ACC112 (cell line): ENCODE data around the gene KRT79.

ENCODE experiments used
- H2AFZ ChIP-seq: fragments of 200-600 bp; sonication (generic); one replicate; pipeline ENCODE4 v1.6.0; 2017; ENCODE audit warnings: antibody characterized with exemption, low read length; ENCODE audit not compliant: unreplicated experiment
- H3K27ac ChIP-seq: fragments of 200-600 bp; sonication (generic); 2 replicates; pipeline ENCODE4 v1.5.1; 2014; ENCODE audit warnings: low read depth, mild to moderate bottlenecking, antibody characterized with exemption, low read length, moderate library complexity
- H3K27me3 ChIP-seq: fragments of 200-600 bp; sonication (generic); 2 replicates; pipeline ENCODE4 v1.6.1; 2014; ENCODE audit warnings: mild to moderate bottlenecking, antibody characterized with exemption, low read length, moderate library complexity, mixed read lengths; ENCODE audit not compliant: insufficient read depth
- H3K36me3 ChIP-seq: fragments of 200-600 bp; sonication (generic); 2 replicates; pipeline ENCODE4 v1.6.1; 2016; ENCODE audit warnings: mild to moderate bottlenecking, antibody characterized with exemption, low read length, moderate library complexity, mixed read lengths; ENCODE audit not compliant: insufficient read depth
- H3K4me1 ChIP-seq: fragments of 200-600 bp; sonication (generic); one replicate; pipeline ENCODE4 v1.6.1; 2016; ENCODE audit warnings: low read length, mixed read lengths; ENCODE audit not compliant: insufficient read depth, unreplicated experiment, control insufficient read depth
- H3K4me3 ChIP-seq: fragments of 200-600 bp; sonication (generic); 2 replicates; pipeline ENCODE4 v1.5.1; 2014; ENCODE audit warnings: mild to moderate bottlenecking, low read depth, low read length
- H3K79me2 ChIP-seq: fragments of 200-600 bp; sonication (generic); one replicate; pipeline ENCODE4 v1.6.0; 2016; ENCODE audit warnings: low read length; ENCODE audit not compliant: control insufficient read depth, unreplicated experiment, insufficient read depth

The KRT79 gene

DNA sequence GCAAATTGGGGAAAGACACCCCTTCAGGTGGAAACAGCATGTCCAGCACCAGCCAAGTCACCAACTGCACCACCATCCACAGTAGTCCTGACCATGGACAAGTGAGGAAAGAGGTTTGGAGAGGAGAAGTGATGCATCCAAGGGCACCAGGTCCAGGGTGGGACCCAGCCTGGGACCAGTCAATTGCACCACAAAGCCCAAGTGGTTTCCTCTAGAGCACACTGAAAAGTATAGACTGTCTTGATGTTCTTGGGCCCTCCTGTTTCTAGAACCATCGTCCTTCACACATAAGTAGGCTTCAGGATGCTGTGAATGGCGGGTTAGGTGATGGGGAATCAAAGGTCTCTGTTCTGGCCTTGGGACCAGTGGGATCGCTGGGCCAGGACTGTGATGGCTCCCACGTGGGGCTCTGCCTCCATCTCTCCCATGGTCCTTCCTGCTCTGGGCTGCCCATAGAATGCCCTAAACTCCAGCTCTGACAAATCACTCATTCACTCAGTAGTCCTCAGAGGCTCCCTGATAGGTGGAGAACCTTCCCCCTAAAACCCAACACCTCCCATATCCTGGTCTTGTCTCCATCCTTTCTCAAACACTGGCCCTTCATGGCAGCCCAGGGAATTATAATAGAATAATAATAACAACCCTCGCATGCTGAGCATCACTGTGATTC lies 9.2 kb downstream of the KRT79 start:
- no peak overlapping the region for H2AFZ ChIP-seq
- H3K27ac ChIP-seq: no peak overlapping the region
- no peak overlapping the region for H3K4me3 ChIP-seq
- H3K27me3 ChIP-seq: no peaks in the 10 kb centered on the region
- H3K79me2 ChIP-seq: no peaks in the 10 kb centered on the region
- no peaks in the 10 kb centered on the region for H3K36me3 ChIP-seq
- H3K4me1 ChIP-seq: peaks cover 7% of the 10 kb centered on the region

DNA sequence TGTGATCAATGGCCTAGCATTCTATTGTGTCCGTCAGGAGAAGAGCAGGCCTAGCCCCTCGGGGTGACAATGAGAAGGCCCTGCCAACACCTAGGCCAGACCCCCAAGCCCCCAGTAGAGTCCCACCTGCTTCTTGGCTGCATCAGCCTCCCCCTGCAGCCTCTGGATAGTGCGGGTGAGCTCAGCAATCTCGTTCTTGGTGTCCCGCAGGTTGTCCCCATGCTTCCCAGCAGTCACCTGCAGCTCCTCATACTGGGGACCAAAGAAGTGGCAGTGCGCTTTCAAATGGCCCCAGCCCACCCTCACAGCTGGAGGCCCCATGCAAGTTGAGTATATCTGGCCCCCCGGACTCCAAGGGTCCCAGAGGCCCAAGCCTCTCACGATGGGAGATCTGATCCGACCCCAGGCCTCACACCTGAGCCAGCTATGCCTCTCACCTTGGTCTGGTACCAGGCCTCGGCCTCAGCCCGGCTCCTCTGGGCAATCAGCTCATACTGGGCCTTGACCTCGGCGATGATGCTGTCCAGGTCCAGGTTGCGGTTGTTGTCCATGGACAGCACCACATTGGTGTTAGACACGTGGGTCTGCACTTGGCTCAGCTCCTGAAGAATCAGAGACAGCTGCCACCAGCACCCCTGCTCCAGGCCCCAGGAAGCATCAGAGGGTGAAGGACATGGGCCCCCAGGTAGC lies 10.2 kb downstream of the KRT79 start:
- Histone ChIP-seq H3K27me3 (peaks cover 9% of the 10 kb centered on the region), H3K79me2 (no peaks in the 10 kb centered on the region), H3K36me3 (no peaks in the 10 kb centered on the region), H2AFZ (no peak overlapping the region), H3K27ac (no peak overlapping the region), H3K4me3 (no peak overlapping the region), H3K4me1 (peaks cover 7% of the 10 kb centered on the region)

DNA sequence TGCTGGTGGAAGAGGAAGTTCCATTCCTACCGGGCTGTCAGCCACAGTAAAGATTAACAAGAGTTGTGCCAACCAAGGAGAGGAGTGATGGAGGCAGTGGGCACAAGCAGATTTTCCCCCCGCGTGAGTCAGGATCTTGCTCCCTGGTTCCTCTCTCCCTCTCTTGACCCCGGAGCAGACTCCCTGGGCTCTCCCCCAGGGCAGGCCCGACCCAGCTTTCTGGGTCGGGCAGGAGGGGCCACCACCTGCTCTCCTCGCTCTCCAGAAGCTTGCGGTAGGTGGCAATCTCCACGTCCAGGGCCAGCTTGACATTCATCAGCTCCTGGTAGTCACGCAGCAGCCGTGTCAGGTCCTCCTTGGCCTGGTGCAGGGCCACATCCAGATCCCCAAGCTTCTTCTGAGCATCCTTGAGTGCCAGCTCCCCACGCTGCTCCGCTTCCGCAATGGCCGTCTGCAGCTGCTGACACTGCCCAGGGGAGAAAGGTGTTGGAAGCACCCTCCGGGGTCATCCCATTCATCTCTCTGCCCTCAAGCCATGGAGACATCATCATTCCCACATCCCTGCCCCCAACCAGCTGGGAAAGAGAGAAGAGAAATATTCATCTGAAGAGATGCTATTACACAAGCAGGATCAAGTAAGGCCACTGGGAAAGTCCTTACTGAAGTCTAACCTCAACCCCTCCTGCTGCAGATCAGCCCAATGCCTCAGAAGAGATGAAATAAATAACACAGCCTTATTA lies 11.2 kb downstream of the KRT79 start:
- peaks cover 18% of the 10 kb centered on the region for H3K27me3 ChIP-seq
- no peaks in the 10 kb centered on the region for H3K79me2 ChIP-seq
- H2AFZ ChIP-seq: no peak overlapping the region
- peaks cover 7% of the 10 kb centered on the region for H3K4me1 ChIP-seq
- no peak overlapping the region for H3K27ac ChIP-seq
- H3K4me3 ChIP-seq: no peak overlapping the region
- H3K36me3 ChIP-seq: no peaks in the 10 kb centered on the region

DNA sequence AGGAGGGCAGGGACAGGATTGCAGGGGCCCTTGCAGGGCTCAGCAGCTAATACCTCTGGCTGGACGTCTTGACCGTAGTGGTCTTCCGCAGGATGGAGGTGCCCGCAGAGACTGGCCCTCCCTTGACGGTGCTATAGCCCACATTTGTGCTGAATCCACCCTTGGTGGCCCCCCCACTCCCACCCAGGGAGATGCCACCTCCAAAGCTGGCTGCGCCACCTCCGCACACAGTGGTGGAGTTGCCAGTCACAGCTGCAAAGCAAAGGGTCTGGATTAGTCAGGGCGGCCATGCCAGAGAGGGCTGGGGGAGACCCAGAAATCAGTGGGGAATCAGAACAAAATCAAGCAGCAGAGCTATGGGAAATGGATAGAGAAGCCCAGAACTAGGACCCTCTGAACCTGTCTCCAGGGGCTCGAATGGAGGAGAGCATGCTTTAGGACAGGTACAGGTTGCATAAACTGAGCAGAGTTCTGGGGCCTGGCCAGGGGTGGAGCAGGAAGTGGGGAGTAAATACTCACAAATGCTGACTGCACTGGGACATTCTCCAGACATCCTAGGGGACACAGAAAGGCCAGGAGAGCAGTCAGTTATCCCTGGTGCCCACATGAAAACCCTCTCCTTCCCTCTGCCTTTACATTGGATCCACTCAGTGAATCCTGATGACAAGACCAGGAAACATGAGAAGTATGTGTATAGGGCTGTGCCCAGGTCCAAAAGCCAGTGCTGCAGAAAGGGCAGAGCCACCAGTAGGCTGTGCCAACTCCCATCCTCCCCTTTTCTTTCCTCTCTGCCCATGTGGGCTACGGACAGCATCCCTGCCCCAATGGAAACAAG lies 12.1 kb downstream of the KRT79 start:
- peaks cover 27% of the 10 kb centered on the region for H3K27me3 ChIP-seq
- H3K4me1 ChIP-seq: peaks cover 7% of the 10 kb centered on the region
- H3K4me3 ChIP-seq: no peak overlapping the region
- H3K36me3 ChIP-seq: no peaks in the 10 kb centered on the region
- H2AFZ ChIP-seq: peak overlapping the region; percentile 13
- H3K79me2 ChIP-seq: no peaks in the 10 kb centered on the region
- no peak overlapping the region for H3K27ac ChIP-seq

DNA sequence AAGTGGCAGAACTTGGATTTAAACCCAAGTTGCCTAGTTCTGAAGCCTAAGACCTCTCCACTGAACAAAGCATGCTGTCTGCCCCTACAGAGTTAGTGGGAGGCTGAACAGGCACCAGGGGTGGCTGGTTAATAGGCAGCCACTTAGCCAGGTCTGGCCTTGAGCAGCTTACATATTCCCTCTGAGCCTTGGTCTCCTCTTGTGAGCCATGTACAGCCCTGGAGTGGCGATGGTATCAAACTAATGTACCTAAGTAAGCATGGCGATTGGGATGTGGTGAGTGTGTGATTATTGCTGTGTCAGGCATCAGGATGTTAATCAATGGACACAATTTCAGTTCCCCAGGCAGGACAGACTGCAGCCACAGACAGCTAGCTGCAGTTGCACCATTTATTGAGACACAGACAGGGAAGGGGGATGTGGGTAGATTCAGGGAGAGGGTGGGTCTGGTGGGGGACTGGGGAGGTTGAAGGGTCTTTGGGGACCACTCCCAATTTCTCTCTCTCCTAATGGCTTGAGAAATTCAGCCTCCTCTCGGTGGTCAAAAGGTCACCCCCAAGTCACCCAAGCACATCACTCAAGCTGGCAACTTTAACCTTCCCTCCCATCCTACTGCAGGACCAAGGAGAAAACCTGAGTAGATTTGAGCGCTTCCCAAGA lies 12.9 kb downstream of the KRT79 start:
- Histone ChIP-seq H2AFZ (no peak overlapping the region), H3K4me3 (no peak overlapping the region), H3K79me2 (no peaks in the 10 kb centered on the region), H3K4me1 (peaks cover 7% of the 10 kb centered on the region), H3K36me3 (no peaks in the 10 kb centered on the region), H3K27me3 (peaks cover 31% of the 10 kb centered on the region), H3K27ac (no peak overlapping the region)

DNA sequence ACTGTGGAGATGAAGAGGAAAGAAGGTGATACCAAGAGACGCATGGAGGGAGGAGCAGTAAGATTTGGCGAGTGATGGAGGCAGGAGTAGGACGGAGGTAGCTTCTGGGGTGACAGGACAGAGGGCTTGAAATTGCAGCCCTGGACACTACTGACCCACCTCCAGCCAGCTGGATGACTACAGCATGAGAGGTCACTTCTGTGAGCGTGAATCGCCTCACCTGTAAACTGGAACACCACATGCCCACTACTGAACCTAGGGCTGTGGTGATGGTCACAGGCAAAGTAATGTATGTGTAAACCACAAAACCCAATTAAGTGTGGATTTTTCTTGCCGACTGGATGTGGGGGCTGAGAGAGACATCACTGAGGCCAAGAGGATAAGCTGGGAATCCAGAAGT lies 13.6 kb downstream of the KRT79 start:
- H2AFZ ChIP-seq: no peak overlapping the region
- H3K79me2 ChIP-seq: no peaks in the 10 kb centered on the region
- no peak overlapping the region for H3K27ac ChIP-seq
- H3K36me3 ChIP-seq: no peaks in the 10 kb centered on the region
- peaks cover 7% of the 10 kb centered on the region for H3K4me1 ChIP-seq
- no peak overlapping the region for H3K4me3 ChIP-seq
- H3K27me3 ChIP-seq: peaks cover 35% of the 10 kb centered on the region

DNA sequence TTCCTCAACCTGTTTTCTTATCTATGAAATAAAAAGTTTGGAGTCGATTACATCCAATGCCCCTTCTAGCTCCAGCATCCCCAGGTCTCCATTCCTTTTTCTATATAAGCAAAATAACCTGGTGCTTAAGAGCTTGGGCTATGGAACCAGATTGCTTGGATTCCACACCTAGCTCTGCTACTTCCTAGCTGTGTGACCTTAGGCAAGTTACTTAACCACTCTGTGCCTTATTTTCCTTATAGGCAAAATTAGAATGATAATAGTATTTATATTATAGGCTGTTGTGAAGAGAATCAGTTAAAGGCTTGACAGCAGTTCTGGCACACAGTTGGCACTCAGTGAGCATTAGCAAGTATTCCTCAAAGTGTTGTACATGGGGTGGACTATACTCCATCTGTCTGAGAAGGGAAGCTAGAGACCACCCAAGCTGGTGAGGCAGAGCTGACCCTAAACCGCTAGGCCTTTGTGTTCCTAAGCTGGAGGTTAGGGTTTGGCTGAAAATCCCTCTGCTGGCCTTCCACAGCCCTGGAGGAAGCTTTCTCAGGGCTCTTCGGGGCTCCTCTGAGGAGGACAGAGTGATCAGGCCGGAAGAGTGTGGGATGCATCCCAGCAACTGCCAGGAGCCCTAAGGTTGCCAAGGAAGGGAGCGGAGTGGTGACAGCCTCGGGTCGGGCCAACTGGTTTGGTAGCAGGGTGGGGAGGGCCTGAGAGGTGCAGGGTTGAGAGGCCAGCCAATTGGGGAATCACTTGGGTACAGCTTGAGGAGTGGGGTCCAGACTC lies 14.2 kb downstream of the KRT79 start:
- Histone ChIP-seq H3K36me3 (no peaks in the 10 kb centered on the region), H3K27me3 (peaks cover 35% of the 10 kb centered on the region), H2AFZ (no peak overlapping the region), H3K79me2 (no peaks in the 10 kb centered on the region), H3K4me1 (peaks cover 7% of the 10 kb centered on the region), H3K27ac (no peak overlapping the region), H3K4me3 (no peak overlapping the region)

DNA sequence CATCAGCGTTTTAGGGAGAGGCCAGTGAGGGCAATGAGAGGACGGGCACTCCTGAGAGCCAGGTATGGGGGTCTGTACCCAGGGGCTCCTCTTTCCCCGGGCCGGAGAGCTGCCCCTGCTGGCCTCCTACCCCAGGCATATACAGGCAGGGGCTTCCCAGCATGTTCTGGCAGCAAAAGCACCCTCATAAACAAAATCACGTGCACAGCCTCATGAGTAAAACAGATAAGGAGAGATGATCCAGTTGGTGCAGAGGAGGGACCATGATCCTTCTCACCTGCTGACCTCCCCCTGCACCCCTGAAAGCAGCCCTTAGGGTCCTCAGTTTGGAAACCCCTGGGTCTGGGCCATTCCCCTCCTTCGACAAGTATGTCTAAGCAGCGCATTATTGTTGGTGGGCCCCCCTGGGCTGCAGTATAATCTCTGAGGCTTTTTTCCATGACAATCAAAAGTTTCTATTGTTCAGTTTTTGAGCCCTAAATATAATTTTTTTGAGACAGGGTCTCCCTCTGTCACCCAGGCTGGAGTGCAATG lies 15.2 kb downstream of the KRT79 start:
- Histone ChIP-seq H3K36me3 (no peaks in the 10 kb centered on the region), H3K4me1 (peaks cover 7% of the 10 kb centered on the region), H3K4me3 (no peak overlapping the region), H3K27ac (no peak overlapping the region), H2AFZ (no peak overlapping the region), H3K27me3 (peaks cover 42% of the 10 kb centered on the region), H3K79me2 (no peaks in the 10 kb centered on the region)

DNA sequence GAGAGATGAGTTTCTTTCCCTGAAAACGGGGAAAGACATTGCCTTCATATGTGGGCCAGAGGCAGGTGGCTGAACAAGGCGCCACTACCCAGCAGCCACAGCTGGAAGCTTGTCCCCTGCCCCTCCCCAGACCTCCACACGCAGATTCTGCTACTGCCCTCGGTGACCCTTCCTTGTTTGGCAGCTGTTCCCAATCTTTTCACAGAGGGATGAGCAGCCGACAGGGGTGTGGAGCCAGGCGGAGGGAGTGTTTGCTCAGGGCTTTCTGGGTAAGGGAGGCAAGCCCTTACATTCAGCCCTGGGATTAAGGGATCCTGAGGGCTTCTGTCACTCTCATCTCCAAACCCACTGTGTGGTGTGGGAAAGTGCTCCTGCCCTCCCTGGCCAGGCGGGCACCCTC lies 15.7 kb downstream of the KRT79 start:
- H3K4me1 ChIP-seq: peaks cover 7% of the 10 kb centered on the region
- no peaks in the 10 kb centered on the region for H3K79me2 ChIP-seq
- H3K36me3 ChIP-seq: no peaks in the 10 kb centered on the region
- H3K4me3 ChIP-seq: no peak overlapping the region
- H3K27me3 ChIP-seq: peaks cover 47% of the 10 kb centered on the region
- no peak overlapping the region for H3K27ac ChIP-seq
- no peak overlapping the region for H2AFZ ChIP-seq
